Cardiac fibroblast (primary cell): ENCODE results near the gene TIMMDC1.

Experiments used
- DNase-seq, 2 donors: peaks; one replicate each; pipeline versions ENCODE4 v3.0.0 to v3.0.0-alpha.2; 2010; ENCODE audit warnings: low read depth in 2 of 2
- H3K4me3 ChIP-seq, 2 donors: replicated peaks in 1 of 2; 1 replicate in 1 of 2; 2 replicates in 1 of 2; pipeline ENCODE4 v1.5.1; 2011; ENCODE audit warnings: low read depth in 2 of 2, low read length in 2 of 2, mild to moderate bottlenecking in 2 of 2, moderate library complexity in 1 of 2
- TF ChIP-seq, protein P1 (sequence below): IDR thresholded peaks from one replicate; pipeline ENCODE4 v1.5.1; 2011; ENCODE audit warnings: low read depth, mild to moderate bottlenecking, low read length, inconsistent platforms

TIMMDC1 gene, protein sequence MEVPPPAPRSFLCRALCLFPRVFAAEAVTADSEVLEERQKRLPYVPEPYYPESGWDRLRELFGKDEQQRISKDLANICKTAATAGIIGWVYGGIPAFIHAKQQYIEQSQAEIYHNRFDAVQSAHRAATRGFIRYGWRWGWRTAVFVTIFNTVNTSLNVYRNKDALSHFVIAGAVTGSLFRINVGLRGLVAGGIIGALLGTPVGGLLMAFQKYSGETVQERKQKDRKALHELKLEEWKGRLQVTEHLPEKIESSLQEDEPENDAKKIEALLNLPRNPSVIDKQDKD

DNA sequence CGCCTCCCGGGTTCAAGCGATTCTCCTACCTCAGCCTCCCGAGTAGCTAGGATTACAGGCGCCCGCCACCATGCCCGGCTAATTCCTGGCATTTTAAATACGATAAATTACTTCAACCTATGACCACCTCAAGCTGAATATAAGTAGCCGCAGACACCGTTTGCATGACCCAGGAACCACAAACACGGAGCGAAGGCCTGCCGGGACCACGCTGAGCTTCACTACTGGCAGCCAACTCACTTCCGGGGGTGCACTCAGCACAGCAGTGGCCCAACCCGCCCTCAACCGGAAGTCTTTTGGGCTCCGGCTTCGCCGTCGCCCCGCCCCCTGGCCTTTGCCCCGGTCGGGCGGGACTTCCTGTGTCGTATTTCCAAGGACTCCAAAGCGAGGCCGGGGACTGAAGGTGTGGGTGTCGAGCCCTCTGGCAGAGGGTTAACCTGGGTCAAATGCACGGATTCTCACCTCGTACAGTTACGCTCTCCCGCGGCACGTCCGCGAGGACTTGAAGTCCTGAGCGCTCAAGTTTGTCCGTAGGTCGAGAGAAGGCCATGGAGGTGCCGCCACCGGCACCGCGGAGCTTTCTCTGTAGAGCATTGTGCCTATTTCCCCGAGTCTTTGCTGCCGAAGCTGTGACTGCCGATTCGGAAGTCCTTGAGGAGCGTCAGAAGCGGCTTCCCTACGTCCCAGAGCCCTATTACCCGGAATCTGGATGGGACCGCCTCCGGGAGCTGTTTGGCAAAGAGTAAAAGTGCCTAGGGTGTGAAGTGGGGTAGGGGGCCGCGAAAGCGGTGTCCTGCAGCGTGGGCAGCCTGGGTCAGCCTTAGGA lies at the start of gene TIMMDC1:
Gene TIMMDC1, plus strand, starts transcription at position 362 of the 826 bp plus-strand sequence. Its CDS starts 187 bp downstream, at position 549.
- H3K4me3 ChIP-seq, result peak within 1 kb of the TSS; percentile 82 to 90
- peak; percentile 95 to 97 for DNase-seq
- TF ChIP-seq, protein P1, sequence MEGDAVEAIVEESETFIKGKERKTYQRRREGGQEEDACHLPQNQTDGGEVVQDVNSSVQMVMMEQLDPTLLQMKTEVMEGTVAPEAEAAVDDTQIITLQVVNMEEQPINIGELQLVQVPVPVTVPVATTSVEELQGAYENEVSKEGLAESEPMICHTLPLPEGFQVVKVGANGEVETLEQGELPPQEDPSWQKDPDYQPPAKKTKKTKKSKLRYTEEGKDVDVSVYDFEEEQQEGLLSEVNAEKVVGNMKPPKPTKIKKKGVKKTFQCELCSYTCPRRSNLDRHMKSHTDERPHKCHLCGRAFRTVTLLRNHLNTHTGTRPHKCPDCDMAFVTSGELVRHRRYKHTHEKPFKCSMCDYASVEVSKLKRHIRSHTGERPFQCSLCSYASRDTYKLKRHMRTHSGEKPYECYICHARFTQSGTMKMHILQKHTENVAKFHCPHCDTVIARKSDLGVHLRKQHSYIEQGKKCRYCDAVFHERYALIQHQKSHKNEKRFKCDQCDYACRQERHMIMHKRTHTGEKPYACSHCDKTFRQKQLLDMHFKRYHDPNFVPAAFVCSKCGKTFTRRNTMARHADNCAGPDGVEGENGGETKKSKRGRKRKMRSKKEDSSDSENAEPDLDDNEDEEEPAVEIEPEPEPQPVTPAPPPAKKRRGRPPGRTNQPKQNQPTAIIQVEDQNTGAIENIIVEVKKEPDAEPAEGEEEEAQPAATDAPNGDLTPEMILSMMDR, result no peak

DNA sequence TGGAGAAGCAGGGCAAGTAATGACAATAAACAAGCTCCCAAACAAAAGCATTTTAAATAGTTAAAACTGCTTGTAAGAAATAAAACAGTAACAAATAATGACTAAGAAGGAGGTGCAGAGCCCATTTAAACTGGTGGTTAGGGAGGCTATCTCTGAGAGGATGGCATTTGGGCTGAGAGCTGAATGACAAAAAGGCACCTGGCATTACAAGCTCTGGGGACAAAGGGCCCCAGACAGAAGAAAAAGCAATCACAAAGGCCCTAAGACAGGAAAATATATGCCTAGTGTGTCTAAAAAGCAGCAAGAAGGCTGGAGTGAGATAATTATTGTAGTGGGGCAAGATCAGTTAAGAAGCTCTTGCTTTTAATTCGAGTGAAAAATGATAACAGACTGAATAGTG lies 44.5 kb upstream of the TIMMDC1 start:
- TF ChIP-seq, protein P1, result no peak
- DNase-seq, result no peak
- H3K4me3 ChIP-seq, result no peak overlapping the region

DNA sequence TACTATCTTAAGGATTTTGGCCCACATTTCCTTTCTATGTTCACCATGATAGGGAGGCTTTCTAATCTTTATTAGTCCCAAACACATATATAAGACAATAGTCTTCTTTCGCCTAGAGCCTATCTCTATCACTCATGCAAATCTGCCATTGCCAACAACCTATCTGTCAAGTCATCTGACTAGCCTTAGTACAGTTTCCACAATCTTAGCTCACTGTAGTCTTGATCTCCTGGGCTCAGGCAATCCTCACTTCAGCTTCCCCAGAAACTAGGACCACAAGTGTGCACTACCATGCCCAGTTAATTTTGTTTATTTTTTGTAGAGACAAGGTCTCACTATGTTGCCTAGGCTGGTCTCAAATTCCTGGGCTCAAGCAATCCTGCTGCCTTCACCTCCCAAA lies 41.9 kb upstream of the TIMMDC1 start:
- H3K4me3 ChIP-seq, result no peak overlapping the region
- no peak for DNase-seq
- TF ChIP-seq, protein P1, result no peak

DNA sequence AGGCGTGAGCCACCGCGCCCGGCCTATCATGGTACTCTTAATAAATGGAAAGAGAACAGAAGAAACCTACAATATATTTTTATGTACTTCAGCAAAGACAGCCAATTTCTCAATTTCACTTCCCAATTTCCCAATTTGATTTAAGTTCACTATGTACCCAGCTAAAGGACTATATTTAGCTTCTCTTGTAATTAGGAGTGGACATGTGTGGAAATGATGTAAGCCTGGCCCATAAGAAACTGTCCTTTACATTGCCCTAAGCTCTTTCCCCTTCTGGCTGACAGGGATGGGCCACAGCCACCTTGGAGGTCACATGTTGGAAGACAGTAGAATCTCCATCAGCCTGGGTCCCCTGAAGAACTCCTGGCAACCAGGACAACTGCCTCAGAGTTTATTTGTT lies 41.1 kb upstream of the TIMMDC1 start:
- DNase-seq, result no peak
- TF ChIP-seq, protein P1, result no peak
- H3K4me3 ChIP-seq, result no peak overlapping the region

DNA sequence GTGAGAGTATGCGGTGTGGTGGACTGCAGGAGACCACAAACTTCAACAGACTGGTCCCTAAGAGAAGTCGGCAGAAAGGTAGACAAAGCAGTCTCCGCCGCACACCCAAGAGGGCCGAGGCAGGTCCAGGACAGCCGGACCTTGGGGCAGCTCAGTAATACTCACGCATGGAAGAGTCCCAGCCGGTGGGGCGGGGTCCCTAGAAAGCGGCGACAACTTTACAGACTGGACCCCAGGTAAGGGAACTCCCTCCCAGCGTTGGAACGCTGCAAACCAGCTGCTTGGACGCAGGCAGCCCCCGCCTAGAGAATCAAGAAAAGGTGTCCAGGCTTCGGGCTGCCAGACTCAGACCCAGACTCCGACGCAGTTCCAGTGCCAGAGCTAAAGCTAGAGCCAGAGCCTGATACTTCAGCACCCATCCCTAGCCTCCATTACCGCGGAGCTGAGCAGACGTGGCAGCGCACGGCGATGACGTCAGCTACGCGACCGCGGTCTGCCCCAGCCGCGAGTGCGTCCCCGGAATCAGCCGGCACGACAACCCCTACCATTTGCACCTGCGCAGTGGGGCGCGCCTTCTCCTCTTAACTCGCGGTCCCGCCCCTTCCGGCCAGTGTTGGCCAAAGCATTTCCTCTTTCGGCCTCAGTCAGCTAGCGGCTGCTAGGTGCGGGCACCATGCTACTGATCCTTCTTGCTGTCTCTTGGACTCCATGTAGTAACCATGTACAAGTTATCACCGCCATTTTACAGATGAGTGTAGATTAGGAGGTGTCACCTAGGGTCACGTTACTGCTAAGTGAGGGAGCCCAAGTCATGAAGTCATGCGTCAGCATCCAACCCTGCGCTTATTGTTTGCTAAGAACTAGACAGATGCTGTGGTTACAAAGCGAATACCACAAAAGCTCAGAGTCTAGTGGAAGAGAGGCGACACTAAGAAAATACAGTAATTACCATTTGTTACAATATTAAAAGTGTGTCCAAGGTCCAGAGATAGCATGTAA lies 34.9 kb upstream of the TIMMDC1 start, which contains the start of gene TMEM39A:
Gene TMEM39A, minus strand, starts transcription at position 445 of the 999 bp plus-strand sequence. CDS start 1,541 bp downstream, outside the sequence.
- TF ChIP-seq, protein P1, result peak; percentile 4
- peak; percentile 98 for DNase-seq
- H3K4me3 ChIP-seq, result peak within 1 kb of the TSS; percentile 93 to 98

DNA sequence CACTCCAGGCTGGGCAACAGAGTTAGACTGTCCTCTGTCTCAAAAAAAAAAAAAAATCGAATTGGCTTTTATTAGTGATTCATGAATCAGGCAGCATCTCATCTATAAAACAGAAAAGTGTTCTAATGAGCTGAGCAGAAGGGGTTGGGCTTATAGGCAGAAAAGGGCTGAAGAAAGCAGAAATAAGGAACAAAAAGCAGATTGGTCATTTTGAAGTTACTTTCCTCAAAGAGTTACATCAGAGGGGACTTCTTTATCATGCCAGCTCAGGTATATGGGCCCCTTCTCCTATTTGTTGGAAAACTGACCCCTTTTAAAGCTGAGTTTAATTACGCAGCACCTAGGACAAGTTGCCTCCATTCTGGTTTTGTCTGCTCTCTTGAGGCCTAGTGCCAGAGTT lies 30.3 kb upstream of the TIMMDC1 start:
- TF ChIP-seq, protein P1, result no peak

More for the DNA sequence above, 30.3 kb upstream of the TIMMDC1 start:
- DNase-seq, result no peak
- H3K4me3 ChIP-seq, result no peak overlapping the region
